ENCODE measurements around the gene CDKAL1. TPM values are rescaled to one million over a fixed set of nuclear protein-coding genes. Genes with fewer than 3 reads are reported as not detected.

Gene CDKAL1
- total and polyA plus RNA-seq, 2 of the 13 experiments (the other 11 are each of a cell fraction or from before 2014, with no cell fraction given): 9.5 to 27.7 TPM

GRCh38 chr6:20572940-20573339, 38.7 kb downstream of the CDKAL1 start (continued):
- TF ChIP-seq ZHX1 (CRISPR knock-in tag; IDR thresholded peaks at IDR 0.05; ENCODE audit: low read depth) (no peak), GABPB1 (CRISPR knock-in tag; IDR thresholded peaks at IDR 0.05) (peak; percentile 40; the same call in 1 of the 2 replicates), RCOR2 (CRISPR knock-in tag; IDR thresholded peaks at IDR 0.05) (peak; percentile 56; the same call in 1 of the 2 replicates), NFIC (IDR thresholded peaks at IDR 0.05; ENCODE audit: low read length) (peak; percentile 57; the same call in 1 of the 2 replicates), EEA1 (CRISPR knock-in tag; IDR thresholded peaks at IDR 0.05; ENCODE audit: borderline replicate concordance) (no peak), ETV5 (CRISPR knock-in tag; IDR thresholded peaks at IDR 0.05; ENCODE audit: borderline replicate concordance) (peak; percentile 42; the same call in 1 of the 2 replicates), PBX2 (CRISPR knock-in tag; IDR thresholded peaks at IDR 0.05) (no peak), MZF1 (CRISPR knock-in tag; IDR thresholded peaks at IDR 0.05; ENCODE audit: borderline replicate concordance) (no peak), ZNF451 (CRISPR knock-in tag; IDR thresholded peaks at IDR 0.05) (no peak), ZNF430 (CRISPR knock-in tag; IDR thresholded peaks at IDR 0.05) (no peak), SOX5 (CRISPR knock-in tag; IDR thresholded peaks at IDR 0.05; ENCODE audit: borderline replicate concordance) (peak; percentile 81; the same call in 1 of the 2 replicates), ZC3H13 (CRISPR knock-in tag; IDR thresholded peaks at IDR 0.05) (no peak), ZKSCAN8 (CRISPR knock-in tag; IDR thresholded peaks at IDR 0.05; ENCODE audit: borderline replicate concordance) (0 out of 2 replicates have a peak, but pooled peaks have one; percentile 35), ATF4 (CRISPR knock-in tag; IDR thresholded peaks at IDR 0.05) (peak in 1 of 2 experiments; percentile 80; a peak in 2 of 4 replicates), ZNF296 (CRISPR knock-in tag; conservative IDR thresholded peaks at IDR 0.05) (no peak), CEBPB (IDR thresholded peaks at IDR 0.05; ENCODE audit: borderline replicate concordance, low read depth, low read length) (peak; percentile 99), ZNF7 (CRISPR knock-in tag; IDR thresholded peaks at IDR 0.05) (no peak), CREB1 (IDR thresholded peaks at IDR 0.05) (no peak), CREB1 (CRISPR knock-in tag; IDR thresholded peaks at IDR 0.05) (peak; percentile 35; the same call in 1 of the 2 replicates), SUZ12 (IDR thresholded peaks at IDR 0.05; ENCODE audit: low read depth, low read length) (no peak), SAP130 (CRISPR knock-in tag; IDR thresholded peaks at IDR 0.05; ENCODE audit: low read depth) (peak; percentile 44; the same call in 1 of the 2 replicates), EP300 (IDR thresholded peaks at IDR 0.05; ENCODE audit: low read depth in 2 of 2, low read length in 2 of 2) (peak in 1 of 2 experiments; percentile 84; a peak in 2 of 4 replicates), EP300 (CRISPR knock-in tag; IDR thresholded peaks at IDR 0.05; ENCODE audit: borderline replicate concordance) (no peak), SALL2 (CRISPR knock-in tag; IDR thresholded peaks at IDR 0.05) (no peak), HDAC2 (CRISPR knock-in tag; IDR thresholded peaks at IDR 0.05) (0 out of 2 replicates have a peak, but pooled peaks have one; percentile 34)
- TF ChIP-seq, protein P1, sequence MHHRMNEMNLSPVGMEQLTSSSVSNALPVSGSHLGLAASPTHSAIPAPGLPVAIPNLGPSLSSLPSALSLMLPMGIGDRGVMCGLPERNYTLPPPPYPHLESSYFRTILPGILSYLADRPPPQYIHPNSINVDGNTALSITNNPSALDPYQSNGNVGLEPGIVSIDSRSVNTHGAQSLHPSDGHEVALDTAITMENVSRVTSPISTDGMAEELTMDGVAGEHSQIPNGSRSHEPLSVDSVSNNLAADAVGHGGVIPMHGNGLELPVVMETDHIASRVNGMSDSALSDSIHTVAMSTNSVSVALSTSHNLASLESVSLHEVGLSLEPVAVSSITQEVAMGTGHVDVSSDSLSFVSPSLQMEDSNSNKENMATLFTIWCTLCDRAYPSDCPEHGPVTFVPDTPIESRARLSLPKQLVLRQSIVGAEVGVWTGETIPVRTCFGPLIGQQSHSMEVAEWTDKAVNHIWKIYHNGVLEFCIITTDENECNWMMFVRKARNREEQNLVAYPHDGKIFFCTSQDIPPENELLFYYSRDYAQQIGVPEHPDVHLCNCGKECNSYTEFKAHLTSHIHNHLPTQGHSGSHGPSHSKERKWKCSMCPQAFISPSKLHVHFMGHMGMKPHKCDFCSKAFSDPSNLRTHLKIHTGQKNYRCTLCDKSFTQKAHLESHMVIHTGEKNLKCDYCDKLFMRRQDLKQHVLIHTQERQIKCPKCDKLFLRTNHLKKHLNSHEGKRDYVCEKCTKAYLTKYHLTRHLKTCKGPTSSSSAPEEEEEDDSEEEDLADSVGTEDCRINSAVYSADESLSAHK (CRISPR knock-in tag; IDR thresholded peaks at IDR 0.05; ENCODE audit: borderline replicate concordance): no peak
